Tibial artery (tissue), 4 donors: Measurements from ENCODE around the gene MMP20.

Experiments used
- DNase-seq, 2 donors: peaks; one replicate each; pipeline ENCODE4 v3.0.0-alpha.2; 2019
- H3K27ac ChIP-seq, 2 donors: fragments of 200-600 bp; sonication (generic) in 1 of 2; 1 replicate in 1 of 2; 2 replicates in 1 of 2; pipeline ENCODE4 v1.5.1; 2018 to 2019; ENCODE audit warnings: mild to moderate bottlenecking in 1 of 2
- H3K27me3 ChIP-seq, 2 donors: fragments of 200-600 bp; sonication (generic) in 1 of 2; one replicate each; pipeline versions ENCODE4 v1.5.1 to v1.6.0; 2016 to 2019
- H3K36me3 ChIP-seq, 3 donors: fragments of 200-600 bp; sonication (generic) in 2 of 3; one replicate each; pipeline ENCODE4 v1.5.1; 2016 to 2019; ENCODE audit warnings: mild to moderate bottlenecking in 2 of 3
- H3K4me1 ChIP-seq, 4 donors: fragments of 200-600 bp; sonication (generic) in 2 of 4; 1 replicate in 3 of 4; 2 replicates in 1 of 4; pipeline ENCODE4 v1.5.1; 2016 to 2019
- H3K4me3 ChIP-seq, 2 donors: fragments of 200-600 bp; sonication (generic) in 1 of 2; 1 replicate in 1 of 2; 2 replicates in 1 of 2; pipeline ENCODE4 v1.5.1; 2018 to 2019; ENCODE audit warnings: mild to moderate bottlenecking in 2 of 2
- H3K9me3 ChIP-seq, 3 donors: fragments of 200-600 bp; sonication (generic) in 1 of 3; one replicate each; pipeline ENCODE4 v1.5.1; 2016 to 2019
- CTCF ChIP-seq, 2 experiments: fragments of 200-600 bp in 1 of 2; fragments of 450-650 bp in 1 of 2; IDR thresholded peaks; one replicate each; pipeline ENCODE4 v1.5.1; 2017 to 2019; ENCODE audit warnings: antibody characterized with exemption in 2 of 2, mild to moderate bottlenecking in 1 of 2, moderate library complexity in 1 of 2
- intact Hi-C: fragments of 100-400 bp; cut with DNase I; formaldehyde crosslinking; loops from one replicate; pipeline ENCODE4 v1.15.0; 2023; ENCODE audit warnings: low total_unique reads

Gene MMP20

GRCh38 chr11:102561636-102562035 lies 63.5 kb downstream of the MMP20 start:
- Histone ChIP-seq H3K9me3 (no peaks in the 10 kb centered on the region), H3K36me3 (no peaks in the 10 kb centered on the region), H3K4me3 (no peak overlapping the region), H3K27ac (peak overlapping the region; percentile 67 to 71), H3K27me3 (no peaks in the 10 kb centered on the region), H3K4me1 (peaks cover 0 to 23% (median 12%) of the 10 kb centered on the region in 4 donors)
- intact Hi-C loops, result no loop called here
- DNase-seq, result no peak
- TF ChIP-seq CTCF (IDR thresholded peaks at IDR 0.05), result no peak

- H3K4me3 ChIP-seq, result peak overlapping the region; percentile 39 to 51
Measured at GRCh38 chr11:102560555-102561011, 64.5 kb downstream of the MMP20 start.

GRCh38 chr11:102559839-102560238 lies 65.3 kb downstream of the MMP20 start:
- Histone ChIP-seq H3K4me3 (peak overlapping the region in 1 of 2 donors; percentile 51), H3K27ac (peak overlapping the region; percentile 67 to 71), H3K4me1 (peaks cover 0 to 23% (median 12%) of the 10 kb centered on the region in 4 donors), H3K36me3 (no peaks in the 10 kb centered on the region), H3K27me3 (no peaks in the 10 kb centered on the region), H3K9me3 (no peaks in the 10 kb centered on the region)
- intact Hi-C loops, result no loop called here
- no peak for DNase-seq
- TF ChIP-seq CTCF (IDR thresholded peaks at IDR 0.05), result no peak

More at GRCh38 chr11:102560555-102561011, 64.5 kb downstream of the MMP20 start:
- H3K4me1 ChIP-seq, result peaks cover 0 to 23% (median 12%) of the 10 kb centered on the region in 4 donors
- no peaks in the 10 kb centered on the region for H3K36me3 ChIP-seq
- intact Hi-C loops, result no loop called here
- no peaks in the 10 kb centered on the region for H3K9me3 ChIP-seq
- H3K27me3 ChIP-seq, result no peaks in the 10 kb centered on the region
- H3K27ac ChIP-seq, result peak overlapping the region; percentile 67 to 71
- no peak for TF ChIP-seq CTCF (IDR thresholded peaks at IDR 0.05)
- peak in 1 of 2 donors; percentile 38 for DNase-seq

GRCh38 chr11:102555091-102555490 lies 70.0 kb downstream of the MMP20 start:
- intact Hi-C loops, result no loop called here
- no peaks in the 10 kb centered on the region for H3K9me3 ChIP-seq
- no peak for DNase-seq
- H3K27me3 ChIP-seq, result no peaks in the 10 kb centered on the region
- H3K4me1 ChIP-seq, result peaks cover 0 to 9% (median 6%) of the 10 kb centered on the region in 4 donors
- H3K4me3 ChIP-seq, result no peak overlapping the region
- H3K36me3 ChIP-seq, result no peaks in the 10 kb centered on the region
- no peak for TF ChIP-seq CTCF (IDR thresholded peaks at IDR 0.05)
- H3K27ac ChIP-seq, result no peak overlapping the region

- TF ChIP-seq CTCF (IDR thresholded peaks at IDR 0.05), result no peak
- DNase-seq, result no peak
- Histone ChIP-seq H3K4me1 (no peaks in the 10 kb centered on the region), H3K27me3 (no peaks in the 10 kb centered on the region), H3K9me3 (no peaks in the 10 kb centered on the region), H3K36me3 (no peaks in the 10 kb centered on the region), H3K4me3 (no peak overlapping the region), H3K27ac (no peak overlapping the region)
- intact Hi-C loops, result no loop called here
Measured at GRCh38 chr11:102553835-102554282, 71.3 kb downstream of the MMP20 start.
